ENCODE data around the gene CLCN1.

CLCN1 gene

DNA sequence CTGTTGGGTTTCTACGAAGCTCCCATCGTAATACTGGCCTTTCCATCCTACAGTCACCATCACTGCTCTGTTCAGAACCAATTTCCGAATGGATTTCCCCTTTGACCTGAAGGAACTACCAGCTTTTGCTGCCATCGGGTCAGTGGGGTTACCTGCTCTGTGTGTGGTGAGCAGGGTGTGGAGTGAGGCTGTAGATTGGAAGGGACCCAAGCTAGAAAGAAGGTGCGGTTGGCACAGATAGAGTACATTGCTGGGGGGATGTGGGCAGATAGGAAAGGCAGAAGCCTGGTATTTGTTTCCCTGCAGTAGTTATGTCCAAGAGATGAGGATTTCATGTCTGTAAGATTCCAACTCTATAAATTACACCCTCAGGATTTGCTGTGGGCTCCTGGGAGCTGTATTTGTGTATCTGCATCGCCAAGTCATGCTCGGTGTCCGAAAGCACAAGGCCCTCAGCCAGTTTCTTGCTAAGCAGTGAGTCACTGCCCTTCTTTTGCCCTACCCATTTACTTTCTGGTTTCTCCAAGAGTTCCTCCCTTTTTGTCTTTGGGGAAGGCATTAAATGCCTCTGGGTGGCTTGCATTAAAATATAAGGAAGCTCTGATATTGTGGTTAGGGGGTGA is 15.4 kb downstream of the CLCN1 start:
- Histone ChIP-seq H3K4me3 (replicated peaks; ENCODE audit: insufficient read depth, low read length) (no peak overlapping the region), H3K27me3 (ENCODE audit: insufficient read depth, poor library complexity, severe bottlenecking) (no peaks in the 10 kb centered on the region), H3K27ac (replicated peaks) (no peak overlapping the region)
- no peak for DNase-seq (ENCODE audit: low read depth in 1 of 2, low spot score in 1 of 2)
- TF ChIP-seq SPI1 (IDR thresholded peaks at IDR 0.05; ENCODE audit: borderline replicate concordance, low read depth) (0 out of 2 replicates have a peak, but pooled peaks have one; percentile 10), POLR2AphosphoS5 (IDR thresholded peaks at IDR 0.05; ENCODE audit: low read depth) (no peak)

DNA sequence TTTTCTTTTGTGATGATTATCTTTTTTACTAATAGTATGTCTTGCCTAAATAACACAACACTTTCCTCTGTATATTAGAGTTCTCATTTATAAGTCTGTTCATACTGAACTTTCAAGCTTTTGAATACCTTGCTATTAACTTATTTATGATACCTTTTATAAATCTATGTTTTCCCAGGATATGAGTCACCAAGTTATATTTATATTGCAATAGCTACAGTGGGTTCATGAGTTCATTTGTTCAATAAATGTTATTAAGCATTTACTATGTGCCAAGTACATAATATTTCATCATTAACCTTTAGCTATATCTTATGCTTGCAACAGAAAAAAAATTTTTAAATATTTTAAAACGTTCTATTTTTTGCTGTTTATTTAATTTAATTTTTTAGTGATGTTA is 18.3 kb downstream of the CLCN1 start:
- TF ChIP-seq, protein P1, sequence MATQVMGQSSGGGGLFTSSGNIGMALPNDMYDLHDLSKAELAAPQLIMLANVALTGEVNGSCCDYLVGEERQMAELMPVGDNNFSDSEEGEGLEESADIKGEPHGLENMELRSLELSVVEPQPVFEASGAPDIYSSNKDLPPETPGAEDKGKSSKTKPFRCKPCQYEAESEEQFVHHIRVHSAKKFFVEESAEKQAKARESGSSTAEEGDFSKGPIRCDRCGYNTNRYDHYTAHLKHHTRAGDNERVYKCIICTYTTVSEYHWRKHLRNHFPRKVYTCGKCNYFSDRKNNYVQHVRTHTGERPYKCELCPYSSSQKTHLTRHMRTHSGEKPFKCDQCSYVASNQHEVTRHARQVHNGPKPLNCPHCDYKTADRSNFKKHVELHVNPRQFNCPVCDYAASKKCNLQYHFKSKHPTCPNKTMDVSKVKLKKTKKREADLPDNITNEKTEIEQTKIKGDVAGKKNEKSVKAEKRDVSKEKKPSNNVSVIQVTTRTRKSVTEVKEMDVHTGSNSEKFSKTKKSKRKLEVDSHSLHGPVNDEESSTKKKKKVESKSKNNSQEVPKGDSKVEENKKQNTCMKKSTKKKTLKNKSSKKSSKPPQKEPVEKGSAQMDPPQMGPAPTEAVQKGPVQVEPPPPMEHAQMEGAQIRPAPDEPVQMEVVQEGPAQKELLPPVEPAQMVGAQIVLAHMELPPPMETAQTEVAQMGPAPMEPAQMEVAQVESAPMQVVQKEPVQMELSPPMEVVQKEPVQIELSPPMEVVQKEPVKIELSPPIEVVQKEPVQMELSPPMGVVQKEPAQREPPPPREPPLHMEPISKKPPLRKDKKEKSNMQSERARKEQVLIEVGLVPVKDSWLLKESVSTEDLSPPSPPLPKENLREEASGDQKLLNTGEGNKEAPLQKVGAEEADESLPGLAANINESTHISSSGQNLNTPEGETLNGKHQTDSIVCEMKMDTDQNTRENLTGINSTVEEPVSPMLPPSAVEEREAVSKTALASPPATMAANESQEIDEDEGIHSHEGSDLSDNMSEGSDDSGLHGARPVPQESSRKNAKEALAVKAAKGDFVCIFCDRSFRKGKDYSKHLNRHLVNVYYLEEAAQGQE (IDR thresholded peaks at IDR 0.05; ENCODE audit: insufficient replicate concordance, low read depth), result no peak
- TF ChIP-seq GABPA (IDR thresholded peaks at IDR 0.05; ENCODE audit: low read depth), result no peak
- TF ChIP-seq, protein P2, sequence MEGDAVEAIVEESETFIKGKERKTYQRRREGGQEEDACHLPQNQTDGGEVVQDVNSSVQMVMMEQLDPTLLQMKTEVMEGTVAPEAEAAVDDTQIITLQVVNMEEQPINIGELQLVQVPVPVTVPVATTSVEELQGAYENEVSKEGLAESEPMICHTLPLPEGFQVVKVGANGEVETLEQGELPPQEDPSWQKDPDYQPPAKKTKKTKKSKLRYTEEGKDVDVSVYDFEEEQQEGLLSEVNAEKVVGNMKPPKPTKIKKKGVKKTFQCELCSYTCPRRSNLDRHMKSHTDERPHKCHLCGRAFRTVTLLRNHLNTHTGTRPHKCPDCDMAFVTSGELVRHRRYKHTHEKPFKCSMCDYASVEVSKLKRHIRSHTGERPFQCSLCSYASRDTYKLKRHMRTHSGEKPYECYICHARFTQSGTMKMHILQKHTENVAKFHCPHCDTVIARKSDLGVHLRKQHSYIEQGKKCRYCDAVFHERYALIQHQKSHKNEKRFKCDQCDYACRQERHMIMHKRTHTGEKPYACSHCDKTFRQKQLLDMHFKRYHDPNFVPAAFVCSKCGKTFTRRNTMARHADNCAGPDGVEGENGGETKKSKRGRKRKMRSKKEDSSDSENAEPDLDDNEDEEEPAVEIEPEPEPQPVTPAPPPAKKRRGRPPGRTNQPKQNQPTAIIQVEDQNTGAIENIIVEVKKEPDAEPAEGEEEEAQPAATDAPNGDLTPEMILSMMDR (IDR thresholded peaks at IDR 0.05; ENCODE audit: insufficient read depth, low read length), result no peak
- TF ChIP-seq SPI1 (IDR thresholded peaks at IDR 0.05; ENCODE audit: borderline replicate concordance, low read depth), result no peak
- TF ChIP-seq POLR2AphosphoS5 (IDR thresholded peaks at IDR 0.05; ENCODE audit: low read depth), result no peak
- DNase-seq (ENCODE audit: low read depth in 1 of 2, low spot score in 1 of 2), result no peak
- Histone ChIP-seq H3K27me3 (ENCODE audit: insufficient read depth, poor library complexity, severe bottlenecking) (no peaks in the 10 kb centered on the region), H3K4me3 (replicated peaks; ENCODE audit: insufficient read depth, low read length) (no peak overlapping the region), H3K27ac (replicated peaks) (no peak overlapping the region)

DNA sequence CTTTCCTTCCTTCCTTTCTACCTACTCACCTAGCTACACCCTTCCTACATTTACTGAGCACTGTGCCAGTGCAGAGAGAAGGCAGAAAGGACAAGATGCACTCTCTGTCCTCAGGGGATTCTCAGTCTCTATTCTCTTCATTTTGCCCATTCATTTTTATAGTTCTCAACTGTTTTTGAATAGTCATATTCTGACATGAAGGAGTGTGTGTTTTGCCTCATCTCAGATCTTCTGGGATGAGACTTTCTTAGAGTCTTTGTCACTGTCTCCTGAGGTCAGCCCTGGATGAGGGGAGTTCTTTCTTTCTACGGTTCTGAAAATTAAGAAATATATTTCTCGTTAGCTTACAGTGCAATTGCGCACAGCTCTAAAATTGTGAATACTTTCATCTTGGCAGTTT is 21.3 kb downstream of the CLCN1 start:
- Histone ChIP-seq H3K27me3 (ENCODE audit: insufficient read depth, poor library complexity, severe bottlenecking) (no peaks in the 10 kb centered on the region), H3K27ac (replicated peaks) (no peak overlapping the region), H3K4me3 (replicated peaks; ENCODE audit: insufficient read depth, low read length) (no peak overlapping the region)
- no peak for DNase-seq (ENCODE audit: low read depth in 1 of 2, low spot score in 1 of 2)
- TF ChIP-seq GABPA (IDR thresholded peaks at IDR 0.05; ENCODE audit: low read depth) (no peak), POLR2AphosphoS5 (IDR thresholded peaks at IDR 0.05; ENCODE audit: low read depth) (no peak), SPI1 (IDR thresholded peaks at IDR 0.05; ENCODE audit: borderline replicate concordance, low read depth) (no peak)
- TF ChIP-seq, protein P2 (IDR thresholded peaks at IDR 0.05; ENCODE audit: insufficient read depth, low read length), result no peak
- TF ChIP-seq, protein P1 (IDR thresholded peaks at IDR 0.05; ENCODE audit: insufficient replicate concordance, low read depth), result no peak

DNA sequence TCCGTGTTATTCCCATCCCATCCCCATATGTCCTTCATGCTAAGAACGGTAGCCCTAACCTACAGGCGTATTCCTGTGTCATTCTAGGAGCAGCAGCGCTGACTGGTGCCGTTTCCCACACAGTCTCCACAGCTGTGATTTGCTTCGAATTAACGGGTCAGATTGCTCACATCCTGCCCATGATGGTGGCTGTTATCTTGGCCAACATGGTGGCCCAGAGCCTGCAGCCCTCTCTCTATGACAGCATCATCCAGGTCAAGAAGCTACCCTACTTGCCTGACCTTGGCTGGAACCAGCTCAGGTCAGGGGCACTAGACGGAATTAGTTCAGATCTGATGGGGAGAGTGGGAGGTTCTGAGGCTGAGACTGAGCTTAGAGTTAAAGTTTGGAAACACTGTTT is 25.9 kb downstream of the CLCN1 start:
- TF ChIP-seq POLR2AphosphoS5 (IDR thresholded peaks at IDR 0.05; ENCODE audit: low read depth), result no peak
- no peak for TF ChIP-seq GABPA (IDR thresholded peaks at IDR 0.05; ENCODE audit: low read depth)
- TF ChIP-seq, protein P1 (IDR thresholded peaks at IDR 0.05; ENCODE audit: insufficient replicate concordance, low read depth), result no peak
- TF ChIP-seq SPI1 (IDR thresholded peaks at IDR 0.05; ENCODE audit: borderline replicate concordance, low read depth), result no peak
- Histone ChIP-seq H3K4me3 (replicated peaks; ENCODE audit: insufficient read depth, low read length) (no peak overlapping the region), H3K27me3 (ENCODE audit: insufficient read depth, poor library complexity, severe bottlenecking) (no peaks in the 10 kb centered on the region), H3K27ac (replicated peaks) (no peak overlapping the region)
- DNase-seq (ENCODE audit: low read depth in 1 of 2, low spot score in 1 of 2), result no peak

Data from HL-60 (cell line).